H1 (cell line): ENCODE results near the gene SQOR. TPM values are rescaled to one million over a fixed set of nuclear protein-coding genes. Genes with fewer than 3 reads are reported as not detected.
A peak's percentile ranks its signal among the peaks of the same experiment; 100 is the strongest.

Source experiments
- CTCF ChIA-PET: fragments of 300-600 bp; sonication (Branson Sonifier 250); formaldehyde crosslinking; loops from one replicate; lab custom pipeline; 2021; ENCODE audit not compliant: partially characterized antibody; lab: Charles Lee
- POLR2A ChIA-PET: fragments of 300-600 bp; sonication (Branson Sonifier 250); formaldehyde crosslinking; loops from one replicate; lab custom pipeline; 2021; ENCODE audit warnings: inconsistent platforms; ENCODE audit not compliant: partially characterized antibody; lab: Charles Lee
- DNase-seq, 2 experiments: peaks; one replicate each; pipeline versions ENCODE4 v3.0.0 to v3.0.0-alpha.2; 2010 to 2022; ENCODE audit warnings: low spot score in 2 of 2, low read depth in 1 of 2, mixed read lengths in 1 of 2
- FAIRE-seq: peaks from 2 replicates; lab custom pipeline; 2011; peaks lifted over from hg19 to GRCh38; lab: Jason Lieb, UNC
- H2AFZ ChIP-seq: 2 replicates; pipeline ENCODE4 v1.8.1; 2012; ENCODE audit warnings: low read length, inconsistent platforms
- H2AK5ac ChIP-seq: 2 replicates; pipeline ENCODE4 v1.6.1; 2013; ENCODE audit warnings: low read depth, low read length
- H2BK120ac ChIP-seq: replicated peaks from 2 replicates; pipeline ENCODE3; 2013; ENCODE audit warnings: low read depth, low read length, inconsistent platforms
- H2BK12ac ChIP-seq: 2 replicates; pipeline ENCODE4 v1.6.1; 2013; ENCODE audit warnings: low read depth, low read length
- H2BK15ac ChIP-seq: 2 replicates; pipeline ENCODE4 v1.6.1; 2013; ENCODE audit warnings: low read length
- H2BK20ac ChIP-seq: 2 replicates; pipeline ENCODE4 v1.6.1; 2013; ENCODE audit warnings: low read length
- H2BK5ac ChIP-seq: 2 replicates; pipeline ENCODE4 v1.6.1; 2013; ENCODE audit warnings: low read depth, low read length
- H3K14ac ChIP-seq: 2 replicates; pipeline ENCODE4 v1.6.1; 2013; ENCODE audit warnings: inconsistent platforms; ENCODE audit not compliant: insufficient read length
- H3K18ac ChIP-seq: 2 replicates; pipeline ENCODE4 v1.6.1; 2013; ENCODE audit warnings: low read length; ENCODE audit errors: extremely low read depth
- H3K23ac ChIP-seq: 2 replicates; pipeline ENCODE4 v1.6.1; 2013; ENCODE audit warnings: inconsistent platforms; ENCODE audit not compliant: insufficient read length
- H3K23me2 ChIP-seq: 2 replicates; pipeline ENCODE4 v1.6.1; 2013; ENCODE audit warnings: low read depth, low read length
- H3K27ac ChIP-seq: 2 replicates; pipeline ENCODE4 v1.6.1; 2011; ENCODE audit warnings: low read depth, low read length, inconsistent platforms
- H3K27me3 ChIP-seq, 4 experiments: replicated peaks in 1 of 4; 1 replicate in 1 of 4; 2 replicates in 3 of 4; pipeline versions ENCODE4 v1.6.1 to v1.8.1; 2011 to 2013; ENCODE audit warnings: low read length in 3 of 4, mild to moderate bottlenecking in 3 of 4, inconsistent platforms in 2 of 4, mixed read lengths in 2 of 4, moderate library complexity in 1 of 4; ENCODE audit not compliant: control insufficient read depth in 3 of 4, insufficient read depth in 3 of 4; ENCODE audit errors: extremely low read depth in 1 of 4
- H3K36me3 ChIP-seq, 4 experiments: 2 replicates each; pipeline versions ENCODE4 v1.6.1 to v1.8.1; 2011 to 2013; ENCODE audit warnings: mild to moderate bottlenecking in 4 of 4, low read length in 3 of 4, moderate library complexity in 2 of 4, control low read depth in 1 of 4, inconsistent platforms in 1 of 4; ENCODE audit not compliant: insufficient read depth in 4 of 4, control insufficient read depth in 2 of 4
- H3K4ac ChIP-seq: replicated peaks from 2 replicates; pipeline ENCODE3; 2013; ENCODE audit warnings: low read length, low read depth, mixed read lengths, inconsistent platforms; ENCODE audit not compliant: insufficient read length
- H3K4me1 ChIP-seq, 4 experiments: replicated peaks in 1 of 4; 1 replicate in 1 of 4; 2 replicates in 3 of 4; pipeline versions ENCODE4 v1.6.1 to v1.8.1; 2011 to 2013; ENCODE audit warnings: low read length in 3 of 4, inconsistent platforms in 2 of 4, mixed read lengths in 1 of 4; ENCODE audit not compliant: insufficient read depth in 4 of 4, control insufficient read depth in 3 of 4
- H3K4me2 ChIP-seq, 2 experiments: 2 replicates each; pipeline versions ENCODE4 v1.6.1 to v1.8.1; 2011 to 2013; ENCODE audit warnings: low read depth in 2 of 2, low read length in 2 of 2, control low read depth in 1 of 2, inconsistent platforms in 1 of 2, mild to moderate bottlenecking in 1 of 2; ENCODE audit not compliant: insufficient read depth in 1 of 2
- H3K4me3 ChIP-seq, 4 experiments: fragments of 200-600, 300-600 bp in 1 of 4; sonication (generic), shearing (Covaris generic), sonication (Bioruptor Twin) in 1 of 4; 2 replicates each; pipeline versions ENCODE4 v1.5.1 to v1.8.1; 2011 to 2016; ENCODE audit warnings: low read length in 4 of 4, low read depth in 3 of 4, control low read depth in 2 of 4, inconsistent platforms in 2 of 4, mild to moderate bottlenecking in 2 of 4, mixed read lengths in 1 of 4, moderate library complexity in 1 of 4; ENCODE audit not compliant: insufficient read depth in 2 of 4; ENCODE audit errors: extremely low read depth in 1 of 4
- H3K56ac ChIP-seq: replicated peaks from 2 replicates; pipeline ENCODE3; 2013; ENCODE audit warnings: low read depth, mild to moderate bottlenecking, mixed read lengths, low read length, inconsistent platforms; ENCODE audit not compliant: insufficient read length
- H3K79me1 ChIP-seq: 2 replicates; pipeline ENCODE4 v1.6.1; 2013; ENCODE audit warnings: low read depth, low read length, control low read depth
- H3K79me2 ChIP-seq, 2 experiments: 2 replicates each; pipeline versions ENCODE4 v1.6.1 to v1.8.1; 2012 to 2013; ENCODE audit warnings: low read length in 2 of 2, mild to moderate bottlenecking in 2 of 2, inconsistent platforms in 1 of 2; ENCODE audit not compliant: insufficient read depth in 2 of 2, control insufficient read depth in 1 of 2
- H3K9ac ChIP-seq, 4 experiments: replicated peaks in 1 of 4; 1 replicate in 1 of 4; 2 replicates in 3 of 4; pipeline versions ENCODE4 v1.6.1 to v1.8.1; 2011 to 2013; ENCODE audit warnings: low read depth in 3 of 4, low read length in 3 of 4, control low read depth in 2 of 4, mild to moderate bottlenecking in 2 of 4, moderate library complexity in 2 of 4, inconsistent platforms in 1 of 4; ENCODE audit errors: extremely low read depth in 1 of 4
- H3K9me3 ChIP-seq, 2 experiments: 2 replicates each; pipeline versions ENCODE4 v1.6.1 to v1.8.1; 2012 to 2013; ENCODE audit warnings: mild to moderate bottlenecking in 2 of 2, moderate library complexity in 2 of 2, control low read depth in 1 of 2, inconsistent platforms in 1 of 2, low read depth in 1 of 2, low read length in 1 of 2, mixed read lengths in 1 of 2; ENCODE audit not compliant: insufficient read depth in 2 of 2
- H4K20me1 ChIP-seq, 2 experiments: replicated peaks in 1 of 2; 2 replicates each; pipeline versions ENCODE3 to v1.8.1; 2011 to 2013; ENCODE audit warnings: inconsistent platforms in 2 of 2, low read length in 2 of 2, mild to moderate bottlenecking in 1 of 2; ENCODE audit not compliant: insufficient read depth in 2 of 2, control insufficient read depth in 1 of 2
- H4K5ac ChIP-seq: 2 replicates; pipeline ENCODE4 v1.6.1; 2013; ENCODE audit warnings: low read length, low read depth, mixed read lengths, inconsistent platforms; ENCODE audit not compliant: insufficient read length
- H4K8ac ChIP-seq: 2 replicates; pipeline ENCODE4 v1.8.0; 2013; ENCODE audit warnings: mild to moderate bottlenecking, moderate library complexity, low read length, inconsistent platforms; ENCODE audit not compliant: insufficient read depth; ENCODE audit errors: extremely low read depth
- H4K91ac ChIP-seq: replicated peaks from 2 replicates; pipeline ENCODE3; 2013; ENCODE audit warnings: low read length, mixed read lengths, inconsistent platforms; ENCODE audit not compliant: insufficient read length
- ASH2L ChIP-seq: fragments of 200-600, 300-600 bp; sonication (generic); IDR thresholded peaks from one replicate; pipeline ENCODE4 v1.7.1; 2017; ENCODE audit warnings: low read length
- BACH1 ChIP-seq: IDR thresholded peaks from 2 replicates; pipeline ENCODE4 v1.6.1; 2012; ENCODE audit warnings: low read length, improper control_type of control experiment
- E2F6 ChIP-seq: IDR thresholded peaks from 2 replicates; pipeline ENCODE4 v1.6.1; 2012; ENCODE audit warnings: inconsistent platforms
- HDAC6 ChIP-seq: IDR thresholded peaks from one replicate; pipeline ENCODE4 v1.7.1; 2012; ENCODE audit warnings: low read depth, mild to moderate bottlenecking, inconsistent platforms, low read length, moderate library complexity
- KDM1A ChIP-seq: fragments of 200-600, 300-600 bp; sonication (generic); IDR thresholded peaks from 2 replicates; pipeline ENCODE4 v1.7.1; 2016; ENCODE audit warnings: mild to moderate bottlenecking, low read length, borderline replicate concordance
- PHF8 ChIP-seq: fragments of 200-600 bp; sonication (generic); conservative IDR thresholded peaks from 2 replicates; pipeline ENCODE4 v1.7.1; 2012; ENCODE audit warnings: low read depth, mild to moderate bottlenecking, inconsistent platforms, low read length, moderate library complexity
- SUZ12 ChIP-seq: fragments of 200-600 bp; sonication (generic); IDR thresholded peaks from 2 replicates; pipeline ENCODE4 v1.6.1; 2012; ENCODE audit warnings: mild to moderate bottlenecking, inconsistent platforms, low read length, moderate library complexity, mixed read lengths
- TAF1 ChIP-seq: IDR thresholded peaks from 2 replicates; pipeline ENCODE4 v1.6.1; 2011; ENCODE audit warnings: mild to moderate bottlenecking, low read depth, low read length
- USF2 ChIP-seq: IDR thresholded peaks from 2 replicates; pipeline ENCODE4 v1.6.1; 2011; ENCODE audit warnings: low read length, improper control_type of control experiment
- WGBS, 2 experiments: shearing (Covaris generic) in 1 of 2; methylation state at CpG; one replicate each; pipeline versions ENCODE4 v1.1.6 to v1.1.7; 2013 to 2015; ENCODE audit warnings: low lambda C conversion rate in 2 of 2, mixed read lengths in 2 of 2, inconsistent platforms in 1 of 2, low coverage in 1 of 2, missing lambda C conversion rate in 1 of 2; ENCODE audit not compliant: insufficient replicate concordance in 2 of 2, insufficient coverage in 1 of 2, insufficient read length in 1 of 2; ENCODE audit errors: extremely low coverage in 1 of 2, missing lambda C conversion rate in 1 of 2; 5-methylcytosine and 5-hydroxymethylcytosine counted together
- polyA plus RNA-seq, 7 experiments: library from polyadenylated mRNA; depleted of rRNA in 3 of 7; stranded (reverse) in 5 of 7; unstranded in 2 of 7; fragments of >200 nt in 5 of 7; fragments of 200-250 nt in 2 of 7; gene quantifications; 1 replicate in 5 of 7; 2 replicates in 1 of 7; 4 replicates in 1 of 7; pipeline versions ENCODE4 v1.2.1 to v1.2.3, GENCODE V29; 2011 to 2013; ENCODE audit warnings: missing spikeins in 2 of 7, mixed read lengths in 2 of 7
- total RNA-seq: library from RNA; stranded (reverse); fragmentation: NEBNext Ultra II Directional; extraction: Animal tissue kit (Norgen Biotek cat#: 25700); gene quantifications from 2 replicates; pipeline ENCODE4 v1.2.1, GENCODE V29; 2021

Gene SQOR
- total and polyA plus RNA-seq, 2 of the 8 experiments (the other 6 are each of a cell fraction or from before 2014, with no cell fraction given), result 0.20 to 0.22 TPM

- Histone ChIP-seq H4K20me1 (no peaks in the 10 kb centered on the region), H2BK12ac (0 out of 2 replicates have a peak overlapping the region, but pooled peaks have one; percentile 50), H2AFZ (peak overlapping the region; percentile 96), H4K91ac (peak overlapping the region; percentile 15), H3K14ac (no peak overlapping the region), H3K9me3 (no peaks in the 10 kb centered on the region), H4K8ac (no peak overlapping the region), H3K27ac (no peak overlapping the region), H4K5ac (no peak overlapping the region), H2AK5ac (no peak overlapping the region), H3K79me2 (no peaks in the 10 kb centered on the region), H3K4ac (no peak overlapping the region), H2BK15ac (0 out of 2 replicates have a peak overlapping the region, but pooled peaks have one; percentile 46), H3K4me2 (peak overlapping the region; percentile 62 to 92), H3K4me1 (no peaks in the 10 kb centered on the region), H2BK20ac (0 out of 2 replicates have a peak overlapping the region, but pooled peaks have one; percentile 61), H3K18ac (peak overlapping the region; percentile 78), H3K56ac (no peak overlapping the region), H3K9ac (peak overlapping the region in 2 of 4 experiments; percentile 38 to 41; a peak in 3 of 7 replicates), H3K36me3 (no peaks in the 10 kb centered on the region), H2BK5ac (peak overlapping the region; percentile 69; the same call in 1 of the 2 replicates), H3K4me3 (peak overlapping the region; percentile 38 to 74 (median 62)), H3K79me1 (no peaks in the 10 kb centered on the region), H3K23me2 (peaks cover 11% of the 10 kb centered on the region), H3K27me3 (peaks cover 0 to 3% (median 0%) of the 10 kb centered on the region in 4 experiments; a peak in 3 of 7 replicates), H3K23ac (no peak overlapping the region), H2BK120ac (no peak overlapping the region)
- DNase-seq (peak in 1 of 2 experiments; percentile 73), FAIRE-seq (no peak)
- ChIA-PET POLR2A (interaction anchor here (0.9 to 1.3 kb wide), 4 partner anchors 41 to 116 kb away, joined by 3 read pairs; partner anchors contain the start of gene SQOR), CTCF (interaction anchor here (0.6 to 5.9 kb wide), 35 partner anchors 11 to 605 kb away, joined by 3 to 54 read pairs (median 5); partner anchors contain the start of gene BLOC1S6)
- 3% methylated on average over 42 of the region's 67 CpGs; no CpG with 5 or more reads in 1 of the 2 experiments for WGBS, 2 experiments
- no peak for TF ChIP-seq USF2
- TF ChIP-seq SUZ12, result no peak
- TF ChIP-seq PHF8, result no peak; the same call in 1 of the 2 replicates
- TF ChIP-seq KDM1A, result no peak
- TF ChIP-seq E2F6, result no peak
- TF ChIP-seq TAF1, result peak; percentile 43; the same call in 1 of the 2 replicates
- peak; percentile 48 for TF ChIP-seq ASH2L
- TF ChIP-seq HDAC6, result no peak
- TF ChIP-seq BACH1, result no peak
Measured at GRCh38 chr15:45704329-45705249, 69.8 kb downstream of the SQOR start.
